GDM1 (cell line): ENCODE data around the gene ODAD2.

Source experiments
- DNase-seq: peaks from one replicate; lab custom pipeline; 2025; lab: John Stamatoyannopoulos, UW

ODAD2 gene

DNA sequence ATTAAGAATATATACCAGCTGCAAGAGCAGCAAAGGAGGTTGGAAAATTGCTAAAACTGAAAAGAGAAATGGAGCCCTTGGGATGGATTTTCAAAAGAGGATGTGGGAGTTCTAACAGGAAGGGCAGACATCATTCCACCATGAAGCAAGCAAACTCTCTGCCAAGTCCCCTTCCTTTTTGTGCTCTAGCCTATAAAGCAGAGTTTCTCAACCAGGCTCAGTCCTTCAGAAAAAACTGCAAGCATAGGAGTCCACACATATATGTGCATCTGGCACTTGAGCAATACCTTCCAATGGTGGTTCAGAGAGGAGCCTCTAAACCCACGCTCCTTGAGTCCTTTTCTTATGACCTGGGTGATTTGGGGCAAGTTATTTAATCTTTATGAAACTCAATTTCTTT lies 154.7 kb downstream of the ODAD2 start:
- no peak for DNase-seq

DNA sequence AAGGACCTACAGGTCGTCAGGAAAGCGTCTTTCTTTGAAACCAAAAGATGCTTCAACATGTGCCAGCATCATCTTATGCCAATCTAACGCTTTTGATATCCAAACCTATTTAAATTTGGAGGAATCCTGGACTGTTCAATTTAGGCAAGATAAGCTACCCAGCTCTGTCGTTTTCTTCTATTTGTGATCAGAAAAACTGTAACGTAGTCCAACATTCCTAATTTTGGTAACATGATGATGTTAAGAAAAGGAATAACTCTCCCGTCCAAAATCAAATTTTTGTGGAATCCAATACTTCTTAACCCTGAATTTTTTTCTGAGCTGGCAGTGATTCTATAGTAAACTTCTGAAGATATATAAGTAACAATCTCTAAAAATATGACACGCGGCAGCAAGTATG lies 160.0 kb downstream of the ODAD2 start:
- no peak for DNase-seq

DNA sequence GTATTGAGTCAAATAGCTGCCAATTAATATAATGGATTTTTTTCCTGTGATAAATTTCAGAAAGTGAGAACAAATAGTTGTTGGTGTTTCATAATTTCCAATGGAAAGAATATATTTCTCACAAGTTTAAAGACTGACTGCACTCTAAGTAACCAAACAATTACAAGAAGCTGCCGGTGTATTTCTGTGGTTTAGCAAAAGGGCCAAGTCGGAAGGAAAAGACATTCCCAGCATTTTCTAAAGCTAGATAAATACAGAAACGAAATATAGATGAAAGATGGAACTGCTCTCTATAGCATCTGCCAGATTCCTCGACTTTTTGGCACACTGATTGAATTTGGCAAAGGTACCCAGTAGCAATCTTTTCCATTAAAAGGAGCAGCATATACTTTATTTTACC lies 160.5 kb downstream of the ODAD2 start:
- no peak for DNase-seq

DNA sequence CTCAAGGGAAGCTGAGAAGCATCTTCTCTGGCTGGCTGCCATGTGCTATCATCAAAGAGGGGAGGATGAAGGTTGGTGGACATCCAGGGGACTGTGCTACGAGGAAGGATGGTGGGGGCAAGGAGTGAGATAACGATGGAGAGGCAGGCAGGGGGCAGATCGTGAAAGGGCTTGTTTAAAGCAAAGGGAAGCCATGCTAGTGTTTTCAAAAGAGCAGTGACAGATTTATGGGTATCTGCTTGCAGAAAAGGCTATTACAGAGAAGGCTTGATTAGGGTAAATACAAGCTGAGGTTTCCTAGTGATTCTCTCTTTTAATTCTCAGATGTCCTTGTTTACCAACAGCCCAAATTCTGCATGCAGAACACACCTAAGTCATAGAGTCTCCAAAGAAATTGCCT lies 164.4 kb downstream of the ODAD2 start:
- no peak for DNase-seq

DNA sequence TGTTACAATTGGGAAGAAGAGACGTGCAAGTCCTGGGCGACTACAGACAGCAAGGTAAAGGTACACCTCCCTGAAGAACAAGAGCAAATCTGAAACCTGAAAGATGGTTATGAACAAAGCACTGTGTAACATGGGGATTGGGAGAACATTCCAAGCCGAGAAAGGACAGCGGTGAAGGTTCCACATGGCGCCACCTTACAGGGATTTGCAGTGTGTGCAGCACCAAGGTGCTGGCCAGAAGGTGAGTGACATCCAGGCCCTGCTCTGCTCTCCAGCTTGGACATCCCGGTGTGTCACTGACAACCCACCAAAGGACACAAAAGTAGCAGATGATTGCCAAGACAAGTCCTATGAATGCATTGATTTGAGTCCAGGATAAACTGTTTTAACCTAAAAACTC lies 165.1 kb downstream of the ODAD2 start:
- DNase-seq = no peak

DNA sequence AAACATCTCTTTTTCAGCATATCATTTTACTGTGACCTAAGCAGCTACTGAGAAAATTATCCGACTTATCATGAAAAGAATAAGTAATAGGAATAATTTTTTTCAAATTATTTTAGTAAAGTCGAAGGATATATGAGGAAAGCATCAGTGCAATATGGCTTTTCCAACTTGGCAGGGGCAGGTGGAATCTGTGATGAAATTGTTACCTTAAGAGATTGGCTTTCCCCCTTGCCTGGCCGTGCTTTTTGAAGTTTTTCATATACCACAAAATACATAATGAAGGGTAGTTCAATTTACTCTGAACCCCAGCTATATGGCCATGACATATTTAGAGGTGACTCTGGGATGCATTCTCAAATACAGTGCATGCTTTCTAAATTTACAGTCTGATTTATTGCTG lies 166.1 kb downstream of the ODAD2 start:
- no peak for DNase-seq

DNA sequence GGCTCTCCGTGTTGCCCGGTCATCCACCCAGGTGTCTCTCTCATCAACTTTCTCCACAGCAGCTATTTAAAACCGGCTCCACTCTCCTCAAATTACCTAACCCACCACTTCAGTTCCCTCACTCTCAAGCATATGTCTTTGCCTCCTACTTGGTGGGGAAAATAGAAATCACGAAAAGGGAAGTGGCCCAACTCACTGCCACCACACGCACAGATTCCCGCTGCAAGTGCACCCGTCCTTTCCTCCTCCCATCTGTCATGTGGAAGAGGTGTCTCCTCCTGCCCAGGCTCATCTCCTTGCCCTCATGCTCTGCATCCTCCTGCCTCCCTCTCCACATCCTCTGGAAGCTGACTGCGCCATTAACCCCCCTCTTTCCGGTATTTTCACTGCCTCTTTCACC lies 172.5 kb downstream of the ODAD2 start:
- no peak for DNase-seq

DNA sequence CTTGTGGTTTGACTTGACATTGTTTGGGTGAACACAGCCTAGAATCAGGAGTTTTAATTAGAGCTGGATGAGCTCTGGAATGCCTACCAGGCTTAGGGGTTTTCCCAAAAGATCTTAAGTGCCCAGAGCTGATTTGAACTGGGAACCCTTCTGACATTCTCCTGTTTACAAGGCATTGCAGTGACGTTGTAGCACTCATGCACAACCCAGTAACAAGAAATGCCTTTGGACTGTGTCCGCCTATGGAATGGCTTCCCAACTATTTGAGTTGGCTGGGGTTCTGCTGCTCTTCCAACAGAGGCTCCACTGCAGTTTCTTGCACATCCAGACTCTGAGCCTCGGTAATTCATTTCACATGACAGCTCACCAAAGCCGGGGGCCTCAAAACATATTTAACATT lies 176.6 kb downstream of the ODAD2 start:
- no peak for DNase-seq

DNA sequence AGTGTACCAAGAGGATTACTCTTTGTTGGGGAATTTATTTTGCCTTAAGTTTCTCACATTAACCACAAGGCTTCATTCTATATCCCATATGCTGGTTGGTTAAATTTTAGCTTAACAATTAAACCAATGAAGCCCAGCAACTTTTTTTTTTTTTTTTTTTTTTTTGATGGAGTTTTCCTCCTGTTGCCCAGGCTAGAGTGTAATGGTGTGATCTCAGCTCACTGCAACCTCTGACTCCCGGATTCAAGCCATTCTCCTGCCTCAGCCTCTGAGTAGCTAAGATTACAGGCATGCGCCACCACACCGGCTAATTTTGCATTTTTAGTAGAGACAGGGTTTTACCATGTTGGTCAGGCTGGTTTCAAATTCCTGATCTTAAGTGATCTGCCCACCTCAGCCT lies 178.2 kb downstream of the ODAD2 start:
- DNase-seq = no peak

DNA sequence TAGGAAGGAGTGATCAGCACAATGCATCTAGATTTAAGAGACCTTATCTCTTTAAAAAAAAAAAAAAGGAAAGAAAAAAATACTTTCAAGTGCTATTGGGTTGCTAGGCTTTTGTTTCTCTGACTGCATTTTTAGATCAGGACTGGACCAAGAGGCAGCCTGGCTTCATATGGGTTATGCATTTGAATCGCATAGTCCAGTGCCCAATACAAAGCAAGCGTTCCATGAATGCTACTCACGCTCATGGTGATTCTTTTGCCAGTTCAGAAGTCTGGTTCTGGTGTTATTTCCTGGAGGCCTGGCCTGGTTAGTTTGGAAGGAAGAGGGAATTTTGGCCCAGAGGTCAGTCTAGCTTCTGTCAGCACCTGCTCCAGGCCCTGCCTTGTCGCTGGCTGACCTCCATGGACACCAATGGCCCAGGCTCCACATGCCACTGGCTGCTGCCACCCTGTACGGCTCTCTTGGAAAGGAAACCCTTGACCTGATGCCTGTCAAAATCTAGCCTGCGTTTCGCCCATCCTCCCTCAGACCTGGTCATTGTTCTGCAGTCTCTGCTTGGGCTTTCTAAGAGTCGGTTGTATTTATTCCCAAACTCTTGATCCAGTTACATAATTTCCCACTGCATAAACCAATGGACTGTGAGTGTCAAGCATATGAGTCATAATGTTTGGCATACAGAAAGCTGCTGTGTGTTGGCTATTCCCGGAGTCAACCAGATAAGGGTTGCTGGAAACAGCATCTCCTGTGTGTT lies 178.9 kb downstream of the ODAD2 start:
- no peak for DNase-seq

DNA sequence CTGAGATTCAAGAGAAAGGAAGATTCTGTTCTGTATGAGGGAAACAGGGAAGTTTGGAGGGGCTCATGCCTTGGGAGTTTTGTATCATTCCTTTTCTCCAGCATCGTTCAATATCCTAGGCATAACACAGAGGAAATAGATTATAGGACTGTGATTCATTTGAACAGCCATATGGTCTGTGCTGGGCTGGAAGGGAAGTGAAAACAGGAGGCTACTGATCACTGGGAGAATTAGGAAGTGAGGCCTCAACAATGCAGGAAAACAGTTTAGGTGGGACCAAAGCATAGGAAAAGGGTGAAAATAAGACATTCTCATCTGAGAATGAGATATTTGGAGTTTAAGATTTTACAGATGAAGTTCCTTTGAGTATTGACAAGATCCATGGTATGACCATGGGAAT lies 182.6 kb downstream of the ODAD2 start:
- no peak for DNase-seq

DNA sequence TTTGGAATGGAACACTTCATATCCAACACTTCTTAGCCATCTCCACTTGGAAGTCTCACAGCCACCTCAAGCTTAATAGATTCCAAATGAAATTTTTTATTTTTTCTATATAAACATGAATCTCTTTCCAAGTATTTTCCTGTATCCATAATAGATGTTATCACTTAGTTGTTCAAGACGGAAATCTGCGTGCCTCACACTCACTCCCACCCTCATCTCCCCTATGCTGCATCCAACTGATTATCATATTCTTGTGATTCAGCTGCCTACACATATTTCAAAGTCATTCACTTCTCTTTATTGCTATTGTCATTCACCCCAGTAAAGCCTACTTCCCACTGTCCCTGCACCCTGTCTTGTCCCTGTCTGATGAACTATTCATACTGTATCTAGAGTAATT lies 183.0 kb downstream of the ODAD2 start:
- DNase-seq = no peak

DNA sequence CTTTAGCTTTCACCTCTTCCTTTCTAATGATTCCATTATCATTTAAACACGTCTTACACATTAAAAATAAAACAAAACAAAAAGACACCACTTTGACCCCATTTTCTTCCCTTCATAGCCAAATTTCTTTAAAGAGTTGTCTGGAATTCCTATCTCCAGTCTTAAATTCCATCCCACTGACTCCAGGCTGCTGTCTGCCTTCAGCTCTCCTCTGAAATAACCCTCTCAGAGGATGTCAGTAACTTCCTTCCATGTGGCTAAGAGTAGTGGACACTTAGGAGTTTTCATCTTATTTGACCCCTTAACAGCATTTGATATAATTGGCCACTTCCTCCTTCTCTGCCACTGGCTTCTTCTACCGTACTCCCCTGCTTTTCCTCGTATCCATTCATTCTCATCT lies 183.6 kb downstream of the ODAD2 start:
- no peak for DNase-seq

DNA sequence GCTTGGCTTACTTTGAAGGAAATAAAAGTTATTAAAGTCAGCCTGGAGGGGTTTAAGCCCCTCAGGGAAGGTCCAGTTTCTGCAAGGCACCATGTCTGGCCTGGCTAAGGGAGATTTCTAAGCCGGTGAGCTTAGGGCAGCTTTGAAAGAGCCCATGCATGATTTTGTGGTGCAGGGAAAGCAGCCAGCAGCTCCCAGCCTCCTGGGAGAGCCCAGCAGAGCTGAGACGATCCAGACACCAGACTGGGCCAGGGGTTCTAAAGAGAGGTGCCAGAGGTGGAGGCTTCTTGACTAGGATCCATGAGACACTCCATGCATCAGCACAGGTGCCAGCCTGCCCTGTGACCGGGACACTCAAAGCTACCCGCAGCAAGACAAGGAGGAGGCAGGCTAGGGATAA lies 193.7 kb downstream of the ODAD2 start:
- no peak for DNase-seq

DNA sequence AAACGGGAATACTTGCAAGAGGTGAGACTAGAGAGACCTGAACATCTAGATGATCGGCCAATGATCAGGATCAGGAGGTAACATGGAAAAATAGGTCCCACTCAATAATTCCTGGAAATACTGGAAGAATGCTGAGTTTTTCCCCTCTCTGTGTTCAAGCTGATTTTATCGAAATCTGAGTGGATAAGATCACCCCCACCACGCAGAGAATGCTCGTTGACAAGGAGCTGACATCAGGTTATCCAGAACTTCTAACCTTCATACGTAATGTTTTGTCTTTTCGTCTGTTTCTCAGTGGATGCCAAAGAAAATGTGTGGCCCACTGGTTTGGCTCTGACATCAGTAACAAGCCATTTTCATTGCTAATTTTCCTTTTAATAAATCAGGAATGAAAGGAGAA lies 194.7 kb downstream of the ODAD2 start:
- no peak for DNase-seq

DNA sequence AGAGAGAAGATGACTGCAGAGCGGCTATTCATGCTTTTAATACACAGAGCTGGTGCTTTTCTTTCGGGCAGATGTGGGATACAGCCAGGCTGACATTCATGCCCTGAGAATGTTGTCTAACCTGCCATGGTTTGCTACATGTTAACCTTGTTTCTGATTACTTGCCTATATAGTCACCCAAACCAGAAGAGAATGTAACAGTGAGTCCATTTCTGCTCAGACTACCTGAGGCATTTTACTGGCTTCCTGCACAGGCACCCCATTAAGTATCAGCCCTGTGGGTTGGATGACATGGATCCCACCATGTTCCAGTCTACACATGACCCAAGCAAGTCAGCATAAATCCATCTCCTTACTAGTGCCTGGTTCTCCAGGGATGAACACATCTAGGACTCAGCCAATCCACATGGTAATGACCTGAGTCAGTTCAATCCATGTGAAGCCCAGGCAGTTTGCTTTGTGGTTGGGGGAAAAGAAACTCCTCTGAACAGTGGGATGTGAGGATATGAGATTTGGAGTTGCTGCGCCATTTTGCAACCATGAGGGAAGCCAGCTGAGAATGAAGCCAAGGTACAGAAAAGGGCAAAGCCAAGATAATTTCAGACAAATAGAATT lies 197.6 kb downstream of the ODAD2 start:
- no peak for DNase-seq

DNA sequence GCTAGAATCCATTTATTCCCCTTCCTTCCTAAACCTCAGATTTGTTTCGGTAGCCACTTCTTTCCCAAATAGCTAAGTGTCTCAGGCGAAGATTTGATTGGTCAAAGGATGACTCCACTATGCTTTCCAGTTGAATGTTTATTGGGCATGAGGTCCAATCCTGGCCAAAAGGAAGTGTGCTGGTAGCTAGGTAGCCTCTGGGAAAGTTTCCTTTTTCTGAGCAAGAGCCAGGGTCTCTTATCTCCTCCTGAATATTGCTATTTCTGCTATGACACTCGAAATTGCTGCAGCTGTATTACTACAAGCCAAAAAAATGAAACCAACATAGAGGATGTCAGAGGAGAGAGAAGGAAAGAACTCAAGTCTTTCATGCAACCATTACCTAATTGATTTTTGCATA lies 199.8 kb downstream of the ODAD2 start:
- no peak for DNase-seq

DNA sequence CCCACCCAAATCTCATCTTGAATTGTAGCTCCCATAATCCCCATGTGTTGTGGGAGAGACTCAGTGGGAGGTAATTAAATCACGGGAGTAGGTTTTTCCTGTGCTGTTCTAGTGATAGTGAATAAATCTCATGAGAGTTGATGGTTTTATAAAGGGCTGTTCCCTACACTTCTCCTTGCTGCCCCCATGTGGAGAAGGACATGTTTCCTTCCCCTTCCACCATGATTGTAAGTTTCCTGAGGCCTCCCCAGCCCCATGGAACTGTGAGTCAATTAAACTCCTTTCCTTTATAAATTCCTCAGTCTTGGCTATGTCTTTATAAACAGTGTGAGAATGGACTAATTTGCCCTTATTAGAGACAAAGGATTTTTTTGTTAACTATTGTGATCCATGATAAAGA lies 204.7 kb downstream of the ODAD2 start:
- DNase-seq = no peak

DNA sequence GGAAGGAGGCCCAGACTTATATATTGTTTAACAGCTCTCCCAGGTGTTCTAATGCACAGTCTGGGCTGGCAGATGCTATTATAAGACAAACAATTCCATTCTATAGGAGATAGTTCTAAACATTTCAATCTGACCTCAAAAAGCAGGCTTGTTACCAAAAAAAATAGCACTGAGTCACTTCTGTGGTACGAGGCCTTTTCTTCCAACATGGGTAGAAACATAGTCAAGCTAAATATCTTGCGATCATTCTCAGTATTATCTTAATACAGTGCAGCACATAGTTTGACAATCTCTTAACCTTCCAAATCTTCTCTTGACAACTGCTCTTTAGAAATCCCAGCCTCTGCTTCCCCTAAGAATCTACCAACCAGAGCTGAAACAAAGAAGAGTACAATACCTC lies 206.7 kb downstream of the ODAD2 start:
- DNase-seq = no peak

DNA sequence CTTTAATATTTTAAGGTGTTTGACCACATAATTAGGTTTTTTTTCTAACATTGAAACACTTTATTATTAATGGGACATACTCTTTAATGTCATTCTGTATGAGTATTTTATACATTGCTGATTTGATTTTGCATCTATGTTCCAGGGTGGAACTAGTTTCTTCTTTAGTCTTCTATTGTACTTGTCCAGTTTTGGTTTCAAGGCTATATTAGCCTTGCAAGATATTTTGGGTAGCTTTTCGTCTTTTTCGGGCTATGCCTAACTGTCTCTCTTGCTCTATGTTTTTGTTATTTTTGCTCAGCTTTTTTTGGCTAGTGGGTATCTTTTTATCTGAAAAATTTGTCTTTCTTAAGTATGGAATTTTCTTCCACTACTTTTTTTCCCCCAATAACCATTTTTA lies 214.6 kb downstream of the ODAD2 start:
- no peak for DNase-seq

DNA sequence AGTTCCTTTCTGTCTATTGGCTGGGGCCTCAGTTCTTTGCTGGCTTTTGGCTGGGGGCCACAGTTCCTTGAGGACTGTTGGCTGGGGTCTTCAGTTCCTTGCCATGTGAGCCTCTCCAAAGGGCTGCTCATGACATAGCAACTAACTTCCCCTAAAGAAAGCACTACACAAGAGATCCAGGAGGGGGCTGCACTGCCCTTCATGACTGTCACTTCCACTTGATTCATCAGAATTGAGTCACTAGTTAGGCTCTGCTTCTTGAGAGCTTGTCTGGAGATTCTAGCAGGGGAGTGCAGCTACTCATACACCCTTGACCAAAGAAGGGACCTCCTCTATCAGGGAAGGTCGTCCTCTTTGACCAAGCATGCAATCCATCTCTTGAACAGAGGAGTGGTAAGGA lies 215.2 kb downstream of the ODAD2 start:
- DNase-seq = no peak

DNA sequence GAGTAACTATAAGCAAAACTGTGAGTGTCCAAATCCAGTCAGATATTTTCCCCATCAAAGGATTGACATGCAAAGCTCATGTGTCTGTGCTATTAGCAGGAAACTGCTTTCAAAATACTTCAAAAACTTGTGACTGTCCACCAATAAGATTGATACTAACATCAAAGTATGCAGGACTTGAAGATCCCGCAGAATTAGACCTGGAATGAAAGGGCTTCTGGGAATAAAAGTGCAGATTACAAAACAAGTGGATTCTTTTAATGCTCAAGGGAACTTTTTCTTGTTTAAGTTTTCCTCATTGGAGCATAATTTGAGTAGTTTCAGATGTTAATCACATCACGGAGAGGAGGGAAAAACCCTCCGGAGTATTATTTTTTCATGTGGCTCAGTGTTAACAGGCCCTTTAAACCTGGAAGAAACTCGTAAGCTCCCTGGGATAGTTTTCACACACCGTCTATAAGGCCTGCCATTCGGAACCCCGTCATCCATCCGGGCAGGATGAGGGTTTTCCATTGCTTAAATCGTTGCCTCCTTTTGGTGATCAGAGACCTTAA lies 219.3 kb downstream of the ODAD2 start:
- no peak for DNase-seq

DNA sequence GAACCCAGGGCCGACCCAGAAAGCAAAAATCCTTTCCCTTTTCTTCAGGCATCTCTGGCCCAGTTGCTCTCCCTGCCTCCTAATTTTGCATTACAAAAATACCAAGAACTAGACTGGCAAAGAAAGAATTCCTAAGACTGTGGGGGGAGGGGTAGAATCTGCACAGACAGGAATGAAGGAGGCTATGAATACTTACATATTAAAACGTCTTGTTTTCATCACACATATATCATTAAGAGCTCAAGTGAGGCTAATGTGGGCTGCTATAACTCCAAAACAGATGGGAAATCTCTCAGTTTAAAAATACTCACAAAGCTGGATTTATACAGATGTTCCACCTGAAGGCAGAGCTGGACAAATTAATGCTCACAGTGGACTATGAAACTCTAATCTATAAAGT lies 224.0 kb downstream of the ODAD2 start:
- DNase-seq = no peak

DNA sequence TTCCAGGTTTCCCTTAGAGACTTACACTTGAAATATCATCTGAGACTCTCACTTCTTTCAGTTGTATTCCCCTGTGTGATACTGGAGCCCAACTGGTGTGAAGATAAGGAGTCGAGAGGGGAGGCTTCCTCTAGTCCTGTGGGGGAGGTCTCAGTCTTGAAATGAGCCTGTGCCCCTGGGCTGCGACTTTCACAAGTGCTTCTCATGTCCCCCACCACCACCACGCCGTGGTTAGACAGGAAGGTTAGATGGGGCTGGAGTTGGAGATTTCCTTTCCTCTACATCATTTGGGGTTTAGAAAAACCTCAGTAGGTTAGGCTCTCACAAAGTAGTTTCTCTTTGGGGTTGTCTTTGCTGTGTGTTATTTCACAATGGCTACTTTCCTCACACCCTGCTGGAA lies 227.6 kb downstream of the ODAD2 start:
- DNase-seq = no peak
